Lower leg skin (tissue), 4 donors: ENCODE data around the gene UBE2D4. TPM values are rescaled to one million over a fixed set of nuclear protein-coding genes. Genes with fewer than 3 reads are reported as not detected.

Source experiments
- DNase-seq, 2 donors: peaks; one replicate each; pipeline ENCODE4 v3.0.0-alpha.2; 2019; ENCODE audit warnings: low spot score in 2 of 2
- H3K4me3 ChIP-seq: fragments of 200-600 bp; sonication (generic); 2 replicates; pipeline ENCODE4 v1.5.1; 2017; ENCODE audit warnings: mild to moderate bottlenecking, low read depth; ENCODE audit not compliant: poor library complexity, severe bottlenecking
- CTCF ChIP-seq, 3 donors: fragments of 450-650 bp; IDR thresholded peaks; one replicate each; pipeline ENCODE4 v1.5.1; 2016; ENCODE audit warnings: antibody characterized with exemption in 3 of 3, mild to moderate bottlenecking in 3 of 3, moderate library complexity in 2 of 3
- POLR2A ChIP-seq, 2 donors: fragments of 450-650 bp; IDR thresholded peaks; one replicate each; pipeline ENCODE4 v1.6.1; 2016 to 2017; ENCODE audit warnings: antibody characterized with exemption in 2 of 2, mild to moderate bottlenecking in 1 of 2, moderate library complexity in 1 of 2
- WGBS, 2 donors: methylation state at CpG; one replicate each; pipeline ENCODE4 v1.1.5; 2018; 5-methylcytosine and 5-hydroxymethylcytosine counted together
- intact Hi-C: fragments of 100-400 bp; cut with DNase I; formaldehyde crosslinking; loops from one replicate; pipeline ENCODE4 v1.15.0; 2023; ENCODE audit warnings: low total_unique reads
- total RNA-seq, 4 donors: library from RNA; depleted of rRNA; stranded (reverse); fragments of >200 nt; gene quantifications; one replicate each; pipeline ENCODE4 v1.1.0, GENCODE V29; 2016

Gene UBE2D4
- total RNA-seq, 4 donors from 2014 or later = 13.0 to 23.9 (median 20.8) TPM

GRCh38 chr7:43943417-43944187 is 17.4 kb downstream of the UBE2D4 start:
- 70 to 77% methylated on average over 13 of the region's 13 CpGs for WGBS, 2 donors
- DNase-seq = no peak
- intact Hi-C loops = no loop called here
- TF ChIP-seq POLR2A (IDR thresholded peaks at IDR 0.05) = no peak
- no peak for TF ChIP-seq CTCF (IDR thresholded peaks at IDR 0.05)
- H3K4me3 ChIP-seq = no peak overlapping the region

GRCh38 chr7:43944286-43944685 is 18.1 kb downstream of the UBE2D4 start:
- intact Hi-C loops = no loop called here
- 97 to 100% methylated on average over 4 of the region's 4 CpGs for WGBS, 2 donors
- DNase-seq = no peak
- TF ChIP-seq CTCF (IDR thresholded peaks at IDR 0.05) (no peak), POLR2A (IDR thresholded peaks at IDR 0.05) (no peak)
- H3K4me3 ChIP-seq = no peak overlapping the region

- intact Hi-C loops = no loop called here
- DNase-seq = no peak
- no peak overlapping the region for H3K4me3 ChIP-seq
- TF ChIP-seq POLR2A (IDR thresholded peaks at IDR 0.05) (no peak), CTCF (IDR thresholded peaks at IDR 0.05) (no peak)
- WGBS, 2 donors = 79 to 88% methylated on average over 3 of the region's 3 CpGs
Observed at GRCh38 chr7:43952028-43952427, 25.8 kb downstream of the UBE2D4 start.

- 97 to 98% methylated on average over 5 of the region's 5 CpGs for WGBS, 2 donors
- intact Hi-C loops = no loop called here
- DNase-seq = no peak
Observed at GRCh38 chr7:43953071-43953470, 26.8 kb downstream of the UBE2D4 start.

GRCh38 chr7:43954524-43955228 is 28.4 kb downstream of the UBE2D4 start:
- 69 to 73% methylated on average over 3 of the region's 3 CpGs for WGBS, 2 donors
- H3K4me3 ChIP-seq = no peak overlapping the region
- intact Hi-C loops = no loop called here
- no peak for TF ChIP-seq CTCF (IDR thresholded peaks at IDR 0.05)
- no peak for TF ChIP-seq POLR2A (IDR thresholded peaks at IDR 0.05)
- DNase-seq = no peak

More at GRCh38 chr7:43953071-43953470, 26.8 kb downstream of the UBE2D4 start:
- no peak for TF ChIP-seq CTCF (IDR thresholded peaks at IDR 0.05)
- no peak for TF ChIP-seq POLR2A (IDR thresholded peaks at IDR 0.05)
- no peak overlapping the region for H3K4me3 ChIP-seq
